DOHH2 (cell line): ENCODE data around the gene TCTN3.

Source experiments
- H3F3A ChIP-seq: fragments of 200-600 bp; sonication (generic), shearing (Covaris generic); 2 replicates; pipeline ENCODE4 v1.6.0; 2016; ENCODE audit warnings: antibody characterized with exemption, mild to moderate bottlenecking; ENCODE audit not compliant: control insufficient read depth, insufficient read depth
- H3K27ac ChIP-seq: fragments of 200-600 bp; sonication (generic); 2 replicates; pipeline ENCODE4 v1.5.1; 2014; ENCODE audit warnings: low read depth, mild to moderate bottlenecking, low read length, moderate library complexity
- H3K27me3 ChIP-seq: fragments of 200-600 bp; sonication (generic); 2 replicates; pipeline ENCODE4 v1.6.1; 2014; ENCODE audit warnings: mild to moderate bottlenecking, low read length, mixed read lengths; ENCODE audit not compliant: control insufficient read depth
- H3K36me3 ChIP-seq: fragments of 200-600 bp; sonication (generic); 2 replicates; pipeline ENCODE4 v1.6.1; 2014; ENCODE audit warnings: mild to moderate bottlenecking, low read length, moderate library complexity, mixed read lengths; ENCODE audit not compliant: control insufficient read depth
- H3K4me1 ChIP-seq: fragments of 200-600 bp; sonication (generic); 2 replicates; pipeline ENCODE4 v1.6.1; 2014; ENCODE audit warnings: mild to moderate bottlenecking, low read length, mixed read lengths; ENCODE audit not compliant: control insufficient read depth
- H3K4me2 ChIP-seq: fragments of 200-600 bp; sonication (generic); 2 replicates; pipeline ENCODE4 v1.6.0; 2014; ENCODE audit warnings: mild to moderate bottlenecking, low read length, moderate library complexity
- H3K4me3 ChIP-seq: fragments of 200-600 bp; sonication (generic); 2 replicates; pipeline ENCODE4 v1.5.1; 2014; ENCODE audit warnings: mild to moderate bottlenecking, low read length, mixed read lengths
- H3K79me2 ChIP-seq: fragments of 200-600 bp; sonication (generic); 2 replicates; pipeline ENCODE4 v1.6.1; 2014; ENCODE audit warnings: mild to moderate bottlenecking, low read length, mixed read lengths; ENCODE audit not compliant: control insufficient read depth
- H3K9me2 ChIP-seq: fragments of 200-600 bp; sonication (generic); replicated peaks from 2 replicates; pipeline ENCODE4 v1.6.1; 2014; ENCODE audit warnings: mild to moderate bottlenecking, low read length, mixed read lengths; ENCODE audit not compliant: control insufficient read depth
- H3K9me3 ChIP-seq: fragments of 200-600 bp; sonication (generic); 2 replicates; pipeline ENCODE4 v1.6.1; 2014; ENCODE audit warnings: antibody characterized with exemption, low read length, mixed read lengths; ENCODE audit not compliant: control insufficient read depth, insufficient read depth
- H4K20me1 ChIP-seq: fragments of 200-600 bp; sonication (generic); 2 replicates; pipeline ENCODE4 v1.6.0; 2014; ENCODE audit warnings: low read depth, mild to moderate bottlenecking, antibody characterized with exemption, low read length, moderate library complexity; ENCODE audit not compliant: control insufficient read depth, insufficient read depth
- CTCF ChIP-seq: fragments of 200-600 bp; sonication (generic); IDR thresholded peaks from one replicate; pipeline ENCODE4 v1.5.1; 2014; ENCODE audit warnings: antibody characterized with exemption, mild to moderate bottlenecking, low read depth, low read length; ENCODE audit not compliant: poor library complexity, severe bottlenecking
- EZH2phosphoT487 ChIP-seq: fragments of 200-600 bp; sonication (generic); IDR thresholded peaks from 2 replicates; pipeline ENCODE4 v1.6.1; 2017; ENCODE audit warnings: borderline replicate concordance, mild to moderate bottlenecking, antibody characterized with exemption, low read length, moderate library complexity, mixed read lengths

TCTN3 gene

GRCh38 chr10:95651346-95652060 lies 42.2 kb downstream of the TCTN3 start:
- Histone ChIP-seq H3K79me2 (peaks cover 93% of the 10 kb centered on the region), H3K27me3 (no peaks in the 10 kb centered on the region), H3K9me3 (no peaks in the 10 kb centered on the region), H3K4me1 (peaks cover 20% of the 10 kb centered on the region), H3K4me2 (no peak overlapping the region), H3K36me3 (peaks cover 85% of the 10 kb centered on the region), H3F3A (no peaks in the 10 kb centered on the region), H3K9me2 (no peaks in the 10 kb centered on the region), H4K20me1 (0 out of 2 replicates have a peak, but pooled peaks cover 4% of the 10 kb centered on the region), H3K27ac (no peak overlapping the region), H3K4me3 (no peak overlapping the region)
- TF ChIP-seq CTCF (no peak), EZH2phosphoT487 (no peak)

GRCh38 chr10:95650232-95650631 lies 43.5 kb downstream of the TCTN3 start:
- no peak overlapping the region for H3K27ac ChIP-seq
- H3K36me3 ChIP-seq = peaks cover 90% of the 10 kb centered on the region
- H3K9me3 ChIP-seq = no peaks in the 10 kb centered on the region
- no peak overlapping the region for H3K4me3 ChIP-seq
- H3K79me2 ChIP-seq = peaks cover 93% of the 10 kb centered on the region
- no peak for TF ChIP-seq CTCF
- TF ChIP-seq EZH2phosphoT487 = no peak
- H3K9me2 ChIP-seq = no peaks in the 10 kb centered on the region
- H3K27me3 ChIP-seq = no peaks in the 10 kb centered on the region
- no peaks in the 10 kb centered on the region for H3F3A ChIP-seq
- H3K4me2 ChIP-seq = no peak overlapping the region
- peaks cover 15% of the 10 kb centered on the region for H3K4me1 ChIP-seq
- H4K20me1 ChIP-seq = peaks cover 11% of the 10 kb centered on the region; the same call in 1 of the 2 replicates

GRCh38 chr10:95648138-95648537 lies 45.6 kb downstream of the TCTN3 start:
- no peaks in the 10 kb centered on the region for H3K9me2 ChIP-seq
- peaks cover 85% of the 10 kb centered on the region for H3K79me2 ChIP-seq
- peaks cover 91% of the 10 kb centered on the region for H3K36me3 ChIP-seq
- no peak overlapping the region for H3K27ac ChIP-seq
- H3K4me2 ChIP-seq = no peak overlapping the region
- H3K9me3 ChIP-seq = no peaks in the 10 kb centered on the region
- TF ChIP-seq EZH2phosphoT487 = no peak
- no peak for TF ChIP-seq CTCF
- no peaks in the 10 kb centered on the region for H3K27me3 ChIP-seq
- H3K4me1 ChIP-seq = peaks cover 7% of the 10 kb centered on the region
- peaks cover 11% of the 10 kb centered on the region; the same call in 1 of the 2 replicates for H4K20me1 ChIP-seq
- H3F3A ChIP-seq = no peaks in the 10 kb centered on the region
- no peak overlapping the region for H3K4me3 ChIP-seq
